ENCODE measurements around the gene C19orf73. TPM values are rescaled to one million over a fixed set of nuclear protein-coding genes. Genes with fewer than 3 reads are reported as not detected.

The C19orf73 gene
- total and polyA plus RNA-seq, 8 donors, result 0.23 to 2.1 (median 0.39) TPM; not detected in 2

GRCh38 chr19:49151267-49152118 lies 32.5 kb upstream of the C19orf73 start:
- Histone ChIP-seq H3K27me3 (peaks cover 0 to 56% of the 10 kb centered on the region in 2 donors), H3K27ac (peak overlapping the region in 1 of 2 donors; percentile 73)

DNA sequence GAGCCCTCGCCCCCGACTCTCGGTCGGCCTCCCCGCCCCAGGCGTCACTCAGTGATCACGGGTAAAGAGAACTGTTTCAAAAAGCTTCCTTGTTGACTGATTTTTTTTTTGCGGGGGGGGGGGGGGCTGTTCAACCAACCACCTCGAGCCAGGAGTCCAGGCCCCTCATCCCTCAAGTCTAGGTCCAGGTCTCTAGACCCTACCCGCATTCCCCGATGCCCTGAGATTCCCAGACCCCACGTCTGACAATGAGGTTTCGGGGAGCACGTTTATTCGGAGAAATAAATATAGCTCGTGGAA lies 32.0 kb upstream of the C19orf73 start:
- Histone ChIP-seq H3K36me3 (no peaks in the 10 kb centered on the region), H3K27me3 (peaks cover 0 to 61% of the 10 kb centered on the region in 2 donors), H3K4me3 (peak overlapping the region; percentile 61 to 64), H3K4me1 (peaks cover 12 to 44% of the 10 kb centered on the region in 2 donors), H3K9me3 (no peaks in the 10 kb centered on the region), H3K27ac (peak overlapping the region; percentile 70 to 73)
- intact Hi-C loops (cut with DNase I), result no loop called here
- no peak for ATAC-seq
- DNase-seq, result no peak
- TF ChIP-seq, protein P1, sequence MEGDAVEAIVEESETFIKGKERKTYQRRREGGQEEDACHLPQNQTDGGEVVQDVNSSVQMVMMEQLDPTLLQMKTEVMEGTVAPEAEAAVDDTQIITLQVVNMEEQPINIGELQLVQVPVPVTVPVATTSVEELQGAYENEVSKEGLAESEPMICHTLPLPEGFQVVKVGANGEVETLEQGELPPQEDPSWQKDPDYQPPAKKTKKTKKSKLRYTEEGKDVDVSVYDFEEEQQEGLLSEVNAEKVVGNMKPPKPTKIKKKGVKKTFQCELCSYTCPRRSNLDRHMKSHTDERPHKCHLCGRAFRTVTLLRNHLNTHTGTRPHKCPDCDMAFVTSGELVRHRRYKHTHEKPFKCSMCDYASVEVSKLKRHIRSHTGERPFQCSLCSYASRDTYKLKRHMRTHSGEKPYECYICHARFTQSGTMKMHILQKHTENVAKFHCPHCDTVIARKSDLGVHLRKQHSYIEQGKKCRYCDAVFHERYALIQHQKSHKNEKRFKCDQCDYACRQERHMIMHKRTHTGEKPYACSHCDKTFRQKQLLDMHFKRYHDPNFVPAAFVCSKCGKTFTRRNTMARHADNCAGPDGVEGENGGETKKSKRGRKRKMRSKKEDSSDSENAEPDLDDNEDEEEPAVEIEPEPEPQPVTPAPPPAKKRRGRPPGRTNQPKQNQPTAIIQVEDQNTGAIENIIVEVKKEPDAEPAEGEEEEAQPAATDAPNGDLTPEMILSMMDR (IDR thresholded peaks at IDR 0.05), result no peak

More at GRCh38 chr19:49151267-49152118, 32.5 kb upstream of the C19orf73 start:
- Histone ChIP-seq H3K4me3 (peak overlapping the region in 1 of 2 donors; percentile 61), H3K9me3 (no peaks in the 10 kb centered on the region), H3K4me1 (peaks cover 8 to 40% of the 10 kb centered on the region in 2 donors), H3K36me3 (no peaks in the 10 kb centered on the region)
- DNase-seq (peak in 3 of 4 donors; percentile 59 to 89 (median 64)), ATAC-seq (peak; percentile 36)
- intact Hi-C loops (cut with DNase I), result no loop called here
- TF ChIP-seq, protein P1 (IDR thresholded peaks at IDR 0.05), result no peak

DNA sequence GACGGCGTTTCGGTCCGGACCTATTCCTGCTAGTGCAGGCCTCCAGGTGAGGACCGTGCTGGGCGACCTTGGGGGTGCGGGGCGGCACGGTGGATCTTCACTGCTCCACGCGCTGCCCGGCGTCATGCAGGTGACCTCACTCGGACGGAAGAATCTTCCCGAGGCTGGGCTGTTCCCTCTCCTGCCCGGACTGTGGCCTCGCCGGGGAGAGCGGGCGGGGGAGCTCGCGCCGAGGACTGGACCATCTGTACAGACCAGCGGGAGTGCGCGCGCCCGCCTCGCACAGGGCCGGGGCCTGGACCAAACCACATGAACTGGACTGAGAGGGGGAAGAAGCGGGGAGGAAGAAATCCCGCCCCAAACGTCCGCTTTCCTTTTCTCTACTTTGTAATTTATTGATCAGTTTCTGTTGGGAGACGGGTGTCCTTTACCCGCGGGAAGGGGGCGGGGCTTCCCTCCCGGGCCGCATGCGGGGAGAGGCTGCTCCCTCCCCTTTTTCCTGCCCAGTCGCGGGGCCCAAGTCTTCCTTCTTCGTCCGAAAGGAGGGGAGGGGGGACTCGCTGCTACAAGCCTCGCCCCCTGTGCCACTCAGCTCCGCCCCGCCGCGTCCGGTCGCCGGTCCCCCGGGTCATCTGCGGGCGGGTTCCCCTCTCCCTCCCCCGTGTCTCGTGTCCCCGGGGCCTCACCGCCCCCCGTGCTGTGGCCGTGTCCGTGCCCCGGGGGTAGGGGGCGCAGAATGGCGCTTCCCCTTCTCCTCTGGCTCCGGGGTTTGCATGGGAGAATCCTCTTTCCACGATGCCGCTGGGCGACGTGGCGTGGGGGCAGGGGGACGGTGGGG lies 31.4 kb upstream of the C19orf73 start:
- H3K4me1 ChIP-seq, result peaks cover 12 to 49% of the 10 kb centered on the region in 2 donors
- peak overlapping the region; percentile 70 to 73 for H3K27ac ChIP-seq
- TF ChIP-seq, protein P1 (IDR thresholded peaks at IDR 0.05), result no peak
- DNase-seq (peak; percentile 82 to 93 (median 92)), ATAC-seq (peak; percentile 74)
- peak overlapping the region; percentile 61 to 64 for H3K4me3 ChIP-seq
- no peaks in the 10 kb centered on the region for H3K9me3 ChIP-seq
- intact Hi-C loops (cut with DNase I), result no loop called here
- no peaks in the 10 kb centered on the region for H3K36me3 ChIP-seq
- H3K27me3 ChIP-seq, result peaks cover 0 to 61% of the 10 kb centered on the region in 2 donors

GRCh38 chr19:49149652-49150105 lies 30.7 kb upstream of the C19orf73 start:
- Histone ChIP-seq H3K9me3 (no peaks in the 10 kb centered on the region), H3K4me1 (peaks cover 12 to 49% of the 10 kb centered on the region in 2 donors), H3K4me3 (peak overlapping the region; percentile 61 to 64), H3K36me3 (no peaks in the 10 kb centered on the region), H3K27me3 (peaks cover 0 to 61% of the 10 kb centered on the region in 2 donors), H3K27ac (peak overlapping the region; percentile 70 to 73)
- intact Hi-C loops (cut with DNase I), result loop anchor here in 1 of 2 donors (5.0 kb wide), 1 partner anchor 52 kb away; no protein-coding TSS in a partner anchor
- DNase-seq (peak; percentile 50 to 91 (median 73)), ATAC-seq (peak; percentile 40)
- TF ChIP-seq, protein P1 (IDR thresholded peaks at IDR 0.05), result no peak

All from left lung (tissue), 10 donors.